ENCODE data around the gene C6orf47. TPM values are rescaled to one million over a fixed set of nuclear protein-coding genes. Genes with fewer than 3 reads are reported as not detected.

The C6orf47 gene
- total and polyA plus RNA-seq, 5 donors from 2014 or later, result 18.8 to 30.5 (median 25.2) TPM

Other genes starting within 250 kb of the C6orf47 start
Only the 30 nearest of the 37 such genes appear.
- not detected for gene MCCD1, start 131.8 kb downstream of the C6orf47 start, total RNA-seq
- gene MCCD1, start 131.8 kb downstream of the C6orf47 start, polyA plus RNA-seq, result not detected
- 603 TPM for gene DDX39B, start 118.8 kb downstream of the C6orf47 start, total RNA-seq
- 100 to 1,000 TPM; 105 to 116 (median 110) TPM for gene DDX39B, start 118.8 kb downstream of the C6orf47 start, polyA plus RNA-seq
- 3.9 TPM for gene ATP6V1G2, start 114.2 kb downstream of the C6orf47 start, total RNA-seq
- 1 to 10 TPM; 1.1 to 1.8 (median 1.3) TPM for gene ATP6V1G2, start 114.2 kb downstream of the C6orf47 start, polyA plus RNA-seq
- gene NFKBIL1, start 113.2 kb downstream of the C6orf47 start, total RNA-seq, result 4.6 TPM
- 1 to 10 TPM; 4.7 to 9.4 (median 6.9) TPM for gene NFKBIL1, start 113.2 kb downstream of the C6orf47 start, polyA plus RNA-seq
- gene LTA, start 88.5 kb downstream of the C6orf47 start, total RNA-seq, result 15.6 TPM
- gene LTA, start 88.5 kb downstream of the C6orf47 start, polyA plus RNA-seq, result 10 to 100 TPM; 12.8 to 20.0 (median 13.9) TPM
- 21.8 TPM for gene TNF, start 85.2 kb downstream of the C6orf47 start, total RNA-seq
- 1 to 10 TPM in 3 of 4 donors, under 1 TPM in 1; 0.48 to 3.1 (median 2.2) TPM for gene TNF, start 85.2 kb downstream of the C6orf47 start, polyA plus RNA-seq
- gene LTB, start 78.4 kb downstream of the C6orf47 start, total RNA-seq, result 493 TPM
- 1,000 to 10,000 TPM; 1,104 to 1,480 (median 1,402) TPM for gene LTB, start 78.4 kb downstream of the C6orf47 start, polyA plus RNA-seq
- 12.9 TPM for gene LST1, start 74.5 kb downstream of the C6orf47 start, total RNA-seq
- gene LST1, start 74.5 kb downstream of the C6orf47 start, polyA plus RNA-seq, result 10 to 100 TPM in 1 of 4 donors, 1 to 10 TPM in 3; 8.0 to 10.9 (median 8.7) TPM
- 8.6 TPM for gene NCR3, start 67.8 kb downstream of the C6orf47 start, total RNA-seq
- 10 to 100 TPM; 30.8 to 86.6 (median 39.2) TPM for gene NCR3, start 67.8 kb downstream of the C6orf47 start, polyA plus RNA-seq
- gene AIF1, start 45.5 kb downstream of the C6orf47 start, total RNA-seq, result 9.9 TPM
- 10 to 100 TPM in 3 of 4 donors, 1 to 10 TPM in 1; 6.5 to 38.8 (median 19.3) TPM for gene AIF1, start 45.5 kb downstream of the C6orf47 start, polyA plus RNA-seq
- gene PRRC2A, start 40.1 kb downstream of the C6orf47 start, total RNA-seq, result 214 TPM
- 1 to 10 TPM; 2.8 to 5.0 (median 3.2) TPM for gene PRRC2A, start 40.1 kb downstream of the C6orf47 start, polyA plus RNA-seq
- gene BAG6, start 8.1 kb downstream of the C6orf47 start, total RNA-seq, result 213 TPM
- 10 to 100 TPM; 13.5 to 19.7 (median 18.0) TPM for gene BAG6, start 8.1 kb downstream of the C6orf47 start, polyA plus RNA-seq
- 1.7 TPM for gene APOM, start 4.9 kb downstream of the C6orf47 start, total RNA-seq
- gene APOM, start 4.9 kb downstream of the C6orf47 start, polyA plus RNA-seq, result 1 to 10 TPM; 2.5 to 4.1 (median 2.8) TPM
- gene GPANK1, start 4.2 kb upstream of the C6orf47 start, total RNA-seq, result 9.8 TPM
- 10 to 100 TPM; 21.6 to 27.3 (median 25.2) TPM for gene GPANK1, start 4.2 kb upstream of the C6orf47 start, polyA plus RNA-seq
- gene CSNK2B, start 5.3 kb upstream of the C6orf47 start, total RNA-seq, result 141 TPM
- gene CSNK2B, start 5.3 kb upstream of the C6orf47 start, polyA plus RNA-seq, result 100 to 1,000 TPM; 235 to 285 (median 261) TPM
- 38.8 TPM for gene LY6G5B, start 9.2 kb upstream of the C6orf47 start, total RNA-seq
- gene LY6G5B, start 9.2 kb upstream of the C6orf47 start, polyA plus RNA-seq, result not detected
- 3.1 TPM for gene LY6G5C, start 20.3 kb upstream of the C6orf47 start, total RNA-seq
- 10 to 100 TPM in 3 of 4 donors, 1 to 10 TPM in 1; 7.4 to 19.9 (median 11.9) TPM for gene LY6G5C, start 20.3 kb upstream of the C6orf47 start, polyA plus RNA-seq
- 78.4 TPM for gene ABHD16A, start 42.5 kb upstream of the C6orf47 start, total RNA-seq
- gene ABHD16A, start 42.5 kb upstream of the C6orf47 start, polyA plus RNA-seq, result 10 to 100 TPM; 33.4 to 43.2 (median 35.8) TPM
- 1.5 TPM for gene LY6G6F, start 46.1 kb upstream of the C6orf47 start, total RNA-seq
- gene LY6G6F, start 46.1 kb upstream of the C6orf47 start, polyA plus RNA-seq, result not detected
- not detected for gene LY6G6D, start 54.6 kb upstream of the C6orf47 start, total RNA-seq
- not detected for gene LY6G6D, start 54.6 kb upstream of the C6orf47 start, polyA plus RNA-seq
- gene LY6G6C, start 61.0 kb upstream of the C6orf47 start, total RNA-seq, result not detected
- gene LY6G6C, start 61.0 kb upstream of the C6orf47 start, polyA plus RNA-seq, result not detected
- gene MPIG6B, start 62.6 kb upstream of the C6orf47 start, total RNA-seq, result 10.8 TPM
- under 1 TPM in 1 of 4 donors, not detected in 3; 0.43 TPM for gene MPIG6B, start 62.6 kb upstream of the C6orf47 start, polyA plus RNA-seq
- 13.6 TPM for gene DDAH2, start 68.5 kb upstream of the C6orf47 start, total RNA-seq
- gene DDAH2, start 68.5 kb upstream of the C6orf47 start, polyA plus RNA-seq, result 10 to 100 TPM; 16.0 to 19.8 (median 17.7) TPM
- gene CLIC1, start 75.8 kb upstream of the C6orf47 start, total RNA-seq, result 192 TPM
- gene CLIC1, start 75.8 kb upstream of the C6orf47 start, polyA plus RNA-seq, result 100 to 1,000 TPM; 481 to 771 (median 621) TPM
- 17.4 TPM for gene MSH5, start 79.2 kb upstream of the C6orf47 start, total RNA-seq
- 1 to 10 TPM; 1.2 to 3.3 (median 1.3) TPM for gene MSH5, start 79.2 kb upstream of the C6orf47 start, polyA plus RNA-seq
- 2.3 TPM for gene SAPCD1, start 101.9 kb upstream of the C6orf47 start, total RNA-seq
- gene SAPCD1, start 101.9 kb upstream of the C6orf47 start, polyA plus RNA-seq, result not detected
- gene VWA7, start 116.5 kb upstream of the C6orf47 start, total RNA-seq, result 6.8 TPM
- 1 to 10 TPM in 3 of 4 donors, under 1 TPM in 1; 0.91 to 1.2 (median 1.2) TPM for gene VWA7, start 116.5 kb upstream of the C6orf47 start, polyA plus RNA-seq
- 63.4 TPM for gene VARS1, start 135.0 kb upstream of the C6orf47 start, total RNA-seq
- gene VARS1, start 135.0 kb upstream of the C6orf47 start, polyA plus RNA-seq, result 10 to 100 TPM; 27.1 to 45.1 (median 29.9) TPM
- gene LSM2, start 146.2 kb upstream of the C6orf47 start, total RNA-seq, result 29.3 TPM
- 100 to 1,000 TPM in 1 of 4 donors, 10 to 100 TPM in 3; 80.0 to 122 (median 87.5) TPM for gene LSM2, start 146.2 kb upstream of the C6orf47 start, polyA plus RNA-seq
- gene HSPA1L, start 154.5 kb upstream of the C6orf47 start, total RNA-seq, result 5.5 TPM
- 1 to 10 TPM; 2.2 to 4.2 (median 3.5) TPM for gene HSPA1L, start 154.5 kb upstream of the C6orf47 start, polyA plus RNA-seq

Measured in CD4-positive, CD25-positive, alpha-beta regulatory T cell (primary cell).